SK-MEL-5 (cell line): Measurements from ENCODE around the gene HSP90AB1. TPM values are rescaled to one million over a fixed set of nuclear protein-coding genes. Genes with fewer than 3 reads are reported as not detected.

ENCODE experiments used
- DNase-seq: peaks from one replicate; pipeline ENCODE4 v3.0.0-alpha.2; 2016; ENCODE audit warnings: low read depth, low spot score
- in situ Hi-C: cut with HindIII; loops from 2 replicates; pipeline ENCODE4 v1.10.0; 2016; ENCODE audit warnings: low sequenced_read_pairs, high pct_unique_total_duplicates, low pct_unique_long_range_greater_than_20kb
- total RNA-seq: library from RNA; depleted of rRNA; stranded (reverse); fragments of >200 nt; shearing (Covaris generic); gene quantifications from 2 replicates; pipeline ENCODE4 v1.2.3, GENCODE V29; 2014

HSP90AB1 gene
- total RNA-seq, 1 experiment from 2014 or later = 1,764 TPM

DNA sequence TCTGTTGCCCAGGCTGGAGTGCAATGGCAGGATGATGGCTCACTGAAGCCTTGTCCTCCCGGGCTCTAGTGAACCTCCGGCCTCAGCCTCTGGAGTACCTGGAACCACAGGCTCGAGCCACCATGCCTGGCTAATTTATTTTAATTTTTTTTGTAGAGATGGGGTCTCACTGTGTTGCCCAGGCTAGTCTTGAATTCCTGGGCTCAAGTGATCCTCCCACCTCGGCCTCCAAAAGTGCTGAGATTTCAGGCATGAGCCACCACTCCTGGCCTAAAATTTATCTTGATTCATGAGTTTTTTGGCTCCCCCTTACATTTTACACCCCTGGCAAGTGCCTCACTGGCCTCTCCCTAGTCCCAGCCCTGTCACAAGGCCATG lies 26.0 kb upstream of the HSP90AB1 start:
- DNase-seq = no peak
- in situ Hi-C loops = no loop called here

DNA sequence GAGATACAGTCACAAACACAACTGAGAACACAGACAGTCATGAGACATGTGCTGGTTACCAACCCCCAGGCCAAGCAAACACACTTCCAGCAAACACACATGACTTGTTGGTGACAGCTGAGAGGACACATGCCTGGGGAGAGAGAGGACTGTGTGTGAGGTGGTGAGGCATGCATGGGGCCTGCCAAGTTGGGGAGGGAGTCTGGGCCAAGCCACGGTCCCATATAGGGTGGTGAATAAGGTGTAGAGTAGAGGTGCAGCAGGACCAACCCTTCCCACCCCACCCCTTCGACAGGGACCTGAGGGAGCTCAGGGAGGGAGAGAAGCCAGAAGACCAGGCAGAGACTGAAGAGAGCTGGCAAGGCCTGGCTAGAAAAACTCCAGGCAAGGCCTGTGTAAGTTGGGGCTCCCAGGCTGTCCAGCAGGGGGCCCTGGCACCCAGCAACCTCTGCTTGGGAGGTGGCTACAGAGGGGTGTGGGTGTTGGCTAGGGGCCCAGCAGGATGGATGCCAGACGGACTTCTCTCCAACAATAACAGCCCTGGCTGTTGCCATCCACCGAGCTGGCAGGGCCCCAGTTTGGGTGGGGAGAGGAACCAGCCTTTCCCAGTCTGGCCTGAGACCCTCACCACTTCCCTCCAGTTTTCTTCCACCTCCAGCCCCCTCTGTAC lies 25.5 kb upstream of the HSP90AB1 start:
- peak; percentile 68 for DNase-seq
- in situ Hi-C loops = no loop called here

DNA sequence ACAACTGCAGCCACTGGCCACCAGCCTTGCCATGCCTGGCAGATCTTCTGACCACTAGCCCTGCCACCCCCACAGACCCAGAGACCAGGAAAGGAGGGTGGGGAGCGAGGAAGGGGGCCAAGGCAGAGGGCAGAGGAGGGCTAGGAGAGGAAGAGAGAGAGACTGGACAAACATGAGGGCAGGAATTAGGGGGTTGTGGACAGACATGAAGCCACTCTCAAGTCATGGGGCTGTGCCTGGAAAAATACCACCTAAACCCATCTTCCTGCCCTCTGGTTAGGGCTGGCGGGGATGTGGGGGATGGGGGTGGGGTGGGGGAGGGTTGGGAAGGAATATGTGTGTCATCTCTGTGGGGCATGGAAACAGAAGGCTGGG lies 25.0 kb upstream of the HSP90AB1 start:
- DNase-seq = no peak
- in situ Hi-C loops = no loop called here

DNA sequence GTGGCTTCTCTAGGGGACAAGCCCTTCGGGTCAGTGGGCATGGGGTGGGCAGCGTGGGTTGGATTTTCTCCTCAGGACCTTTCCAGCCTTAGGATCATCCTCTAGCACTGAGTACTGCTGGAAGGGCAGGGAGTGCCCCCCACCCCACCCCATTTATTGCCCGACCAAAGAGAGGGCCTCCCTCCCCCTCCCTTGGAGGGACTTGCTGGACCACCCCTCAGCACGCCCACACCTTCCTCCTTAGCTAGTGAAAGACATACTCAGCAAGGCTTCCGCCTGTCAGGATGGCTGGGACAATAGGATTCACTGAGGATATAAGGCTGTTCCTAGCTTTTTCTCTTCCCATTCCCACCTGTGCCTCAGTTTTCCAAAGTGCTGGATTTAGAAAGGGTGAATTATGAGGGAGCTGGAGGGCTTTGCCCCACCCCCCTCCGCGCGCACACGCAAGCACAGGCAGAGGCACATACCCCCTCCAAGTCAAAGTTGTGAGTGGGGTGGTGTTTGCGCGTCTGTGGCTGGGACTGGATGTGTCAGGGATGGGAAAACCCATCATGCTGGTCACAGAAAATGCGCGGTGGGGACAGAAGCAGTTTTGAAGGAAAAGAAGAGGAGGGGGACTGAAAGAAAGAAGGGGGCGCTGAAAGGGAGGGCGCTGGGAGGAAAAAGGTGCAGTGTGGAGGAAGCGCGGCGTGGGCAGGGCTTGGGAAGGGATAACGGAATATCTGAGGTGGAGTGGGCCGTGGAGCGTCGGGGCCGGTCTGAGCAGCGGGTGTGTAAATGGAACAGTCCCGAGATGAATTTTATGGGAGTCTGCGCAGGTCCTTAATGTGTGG lies 24.2 kb upstream of the HSP90AB1 start:
- no peak for DNase-seq

DNA sequence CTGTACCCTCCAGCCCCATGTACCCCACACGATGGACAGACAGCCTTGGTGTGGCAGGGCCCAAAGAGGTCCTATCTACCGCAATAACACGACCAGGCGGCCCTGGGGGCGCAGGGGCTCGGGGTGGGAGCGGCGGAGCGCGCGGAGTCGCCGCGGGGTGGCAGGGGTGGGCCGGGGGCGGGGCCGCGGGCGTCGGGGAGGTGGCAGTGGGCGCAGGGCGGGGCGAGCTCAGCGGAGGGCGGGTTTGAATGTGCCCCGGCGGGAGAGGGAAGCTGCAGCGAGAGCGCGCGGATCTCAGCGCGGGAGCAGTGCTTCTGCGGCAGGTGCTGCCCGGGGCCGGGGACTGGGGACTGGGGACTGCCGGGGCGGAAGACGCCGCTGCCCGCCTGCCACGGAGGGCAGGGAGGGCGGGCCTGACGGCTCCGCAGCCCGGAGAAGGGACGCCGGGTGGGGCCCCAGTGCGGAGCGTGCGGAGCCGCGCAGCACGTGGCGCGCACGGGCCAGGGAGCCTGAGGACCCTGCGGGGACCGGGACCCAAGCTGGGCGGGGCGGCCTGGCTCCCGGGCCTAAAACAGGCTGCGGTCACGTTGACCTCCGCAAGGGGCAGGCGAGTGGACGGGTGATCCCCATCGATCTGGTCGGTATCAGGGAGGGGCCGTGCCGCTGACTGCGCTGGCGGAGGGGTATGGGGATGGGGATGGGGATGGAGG lies 23.4 kb upstream of the HSP90AB1 start, which contains the start of gene SLC29A1:
Gene SLC29A1 (plus strand): TSS at position 277 of the 710 bp plus-strand sequence. CDS start 3,719 bp downstream, outside the sequence.
- in situ Hi-C loops = no loop called here
- peak; percentile 64 for DNase-seq

More for the DNA sequence above, 24.2 kb upstream of the HSP90AB1 start:
- in situ Hi-C loops = no loop called here

DNA sequence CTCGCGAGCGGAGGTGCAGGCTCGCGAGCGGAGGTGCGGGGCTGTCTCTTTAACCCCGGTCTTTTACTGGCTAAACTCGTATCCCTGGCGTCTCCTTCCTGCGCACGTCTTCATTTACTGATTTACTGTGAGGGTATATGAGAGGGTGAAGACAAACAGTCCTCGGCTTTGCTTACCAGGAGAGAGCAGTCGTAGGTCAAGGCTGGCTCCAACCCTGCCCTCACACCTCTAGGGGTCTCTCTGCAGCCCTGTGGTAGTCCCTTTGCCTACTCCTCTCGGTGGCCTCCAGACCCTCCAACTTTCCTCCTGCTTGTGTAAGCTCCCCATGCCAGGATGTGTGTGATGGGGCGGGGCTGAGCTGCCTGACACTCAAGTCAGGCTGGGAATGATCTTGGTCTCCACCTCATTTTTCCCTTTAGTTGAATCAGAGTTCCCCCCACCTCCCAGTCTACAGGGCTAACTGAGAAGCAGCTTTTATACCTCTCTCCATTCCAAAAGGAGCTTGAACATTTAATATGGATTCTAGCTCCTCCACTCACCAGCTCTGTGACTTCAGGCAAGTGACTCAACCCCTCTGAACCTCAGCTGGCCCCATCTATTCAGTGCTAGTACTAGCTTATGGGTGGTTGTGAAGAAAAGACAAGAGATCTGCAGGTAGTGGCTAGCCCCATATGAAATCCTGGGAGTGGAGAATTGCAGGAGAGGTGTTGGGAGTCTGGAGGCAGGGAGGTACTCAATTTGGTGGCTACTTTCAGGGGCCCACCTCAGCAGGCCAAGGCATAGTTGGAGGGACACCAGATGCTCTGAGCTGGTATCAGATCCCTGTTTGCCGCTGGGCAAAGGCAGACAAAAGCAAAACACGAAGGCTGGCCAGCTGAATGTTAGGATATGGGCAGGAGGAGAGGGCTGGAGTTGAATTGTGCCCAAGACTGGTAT lies 22.6 kb upstream of the HSP90AB1 start:
- no peak for DNase-seq
- in situ Hi-C loops = no loop called here

DNA sequence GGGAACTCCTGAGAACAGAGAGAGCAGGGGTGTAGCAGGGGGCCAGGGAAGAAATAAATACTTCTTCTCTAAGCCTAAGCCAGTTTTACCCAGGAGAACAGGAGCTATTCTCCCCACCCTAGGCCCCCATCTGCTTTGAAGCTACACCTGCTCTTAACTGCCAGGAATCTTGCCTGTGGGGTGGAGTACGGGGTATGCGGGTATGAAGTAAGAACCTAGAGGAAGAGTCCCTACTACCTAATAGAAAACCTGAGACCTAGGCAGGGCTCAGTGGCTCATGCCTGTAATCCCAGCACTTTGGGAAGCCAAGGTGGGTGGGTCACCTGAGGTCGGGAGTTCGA lies 22.0 kb upstream of the HSP90AB1 start:
- no peak for DNase-seq
- in situ Hi-C loops = no loop called here

DNA sequence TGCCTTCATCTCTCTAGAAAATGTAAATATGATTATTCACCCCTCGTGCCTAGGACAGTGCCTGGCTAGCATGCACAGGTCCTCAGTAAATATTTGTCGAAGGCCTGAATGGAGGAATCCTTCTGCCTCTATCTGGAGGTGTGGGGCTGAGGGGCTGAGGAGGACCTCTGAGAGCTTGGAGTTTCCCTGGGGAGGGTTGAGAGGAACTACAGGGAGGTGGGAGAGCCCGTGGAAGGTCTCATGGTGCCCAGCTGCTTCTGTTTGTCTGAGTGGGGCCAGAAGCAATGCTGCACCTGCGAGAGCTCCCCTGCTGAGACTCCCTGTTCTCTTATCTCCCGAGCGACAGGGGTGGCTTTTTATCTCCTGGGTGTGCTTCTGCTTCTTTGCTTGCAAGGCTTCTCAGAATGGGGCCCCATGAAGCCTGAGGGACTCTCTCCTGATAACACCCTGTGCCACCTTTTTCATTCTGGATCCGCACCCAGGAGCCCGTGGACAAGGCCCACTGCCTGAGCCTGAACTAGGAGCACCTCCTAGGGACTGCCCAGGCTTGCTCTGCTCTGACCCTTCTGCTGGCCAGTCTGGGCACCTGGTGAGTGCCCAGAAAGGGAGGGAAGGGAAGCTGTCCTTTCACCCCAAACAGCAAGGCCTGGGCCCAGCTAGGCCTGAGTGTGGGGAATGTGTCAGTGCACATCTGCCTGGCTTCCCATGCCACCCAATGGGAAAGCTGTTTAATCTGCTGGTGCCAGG lies 21.1 kb upstream of the HSP90AB1 start:
- no peak for DNase-seq
- in situ Hi-C loops = no loop called here

DNA sequence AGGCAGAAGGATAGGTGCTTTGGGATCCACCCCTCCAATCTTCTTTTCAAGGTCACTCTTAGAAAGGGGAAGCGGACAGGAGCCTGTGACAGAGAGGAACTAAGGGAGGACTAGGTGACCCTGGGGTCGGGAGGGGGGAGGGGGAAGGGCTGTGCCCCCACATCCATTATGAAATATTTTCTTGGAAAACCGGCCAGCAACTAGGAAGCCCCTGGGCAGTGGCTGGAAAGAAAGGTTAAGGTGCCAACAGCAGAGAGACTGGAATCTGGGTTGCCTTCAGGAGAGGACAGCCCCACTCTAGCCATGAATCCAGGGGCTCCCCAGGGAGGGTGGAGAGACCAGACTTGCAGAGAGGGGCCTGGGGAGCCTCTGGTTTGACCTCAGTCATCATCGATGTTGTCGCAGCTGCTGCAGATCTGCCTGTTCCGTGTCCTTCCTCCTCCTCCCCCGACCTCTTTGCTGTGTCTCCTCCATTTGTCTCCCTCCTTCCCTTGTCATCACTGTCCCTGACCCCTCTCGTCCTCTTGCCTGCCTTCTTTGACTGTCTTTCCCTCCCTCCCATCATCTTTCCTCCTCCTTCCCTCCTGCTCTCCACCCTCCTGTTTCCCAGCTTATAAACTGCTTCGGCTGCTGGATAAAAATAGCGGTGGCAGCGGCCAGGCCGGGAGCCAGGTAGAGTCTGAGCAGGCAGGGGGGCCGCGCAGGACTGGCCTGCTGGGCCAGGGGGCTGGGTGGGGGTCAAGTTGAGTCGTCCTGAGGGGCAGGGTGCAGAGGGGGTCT lies 20.3 kb upstream of the HSP90AB1 start:
- no peak for DNase-seq
- in situ Hi-C loops = no loop called here

DNA sequence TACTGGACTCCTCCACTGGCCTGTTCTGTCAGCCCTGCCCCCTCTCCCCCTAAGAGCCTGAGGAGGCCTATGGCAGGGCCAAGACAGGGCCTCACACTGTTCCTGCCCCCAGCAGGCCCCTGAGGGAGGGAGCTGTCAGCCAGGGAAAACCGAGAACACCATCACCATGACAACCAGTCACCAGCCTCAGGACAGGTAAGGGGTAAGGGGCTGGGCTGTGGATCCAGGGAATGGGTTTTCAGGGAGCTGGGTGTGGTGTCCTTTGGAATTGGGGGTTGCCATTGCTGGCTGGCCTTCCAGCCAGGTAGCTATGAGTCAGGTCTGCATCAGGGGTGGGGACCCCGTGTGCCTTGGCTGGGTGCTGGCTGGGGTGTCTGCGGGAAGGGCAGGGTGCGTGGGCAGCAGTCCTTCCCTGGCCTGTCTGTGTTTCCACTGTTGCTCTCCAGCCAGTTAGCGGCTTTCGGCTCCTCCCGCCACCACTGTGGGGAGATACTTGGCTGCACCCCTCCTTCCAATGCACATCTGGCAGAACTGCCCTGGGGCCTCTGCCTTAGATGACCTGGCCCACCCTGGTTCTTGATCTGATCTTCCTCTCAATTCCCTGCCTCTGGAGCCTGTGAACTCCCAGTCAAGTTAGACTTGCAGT lies 19.6 kb upstream of the HSP90AB1 start:
- in situ Hi-C loops = no loop called here
- no peak for DNase-seq

DNA sequence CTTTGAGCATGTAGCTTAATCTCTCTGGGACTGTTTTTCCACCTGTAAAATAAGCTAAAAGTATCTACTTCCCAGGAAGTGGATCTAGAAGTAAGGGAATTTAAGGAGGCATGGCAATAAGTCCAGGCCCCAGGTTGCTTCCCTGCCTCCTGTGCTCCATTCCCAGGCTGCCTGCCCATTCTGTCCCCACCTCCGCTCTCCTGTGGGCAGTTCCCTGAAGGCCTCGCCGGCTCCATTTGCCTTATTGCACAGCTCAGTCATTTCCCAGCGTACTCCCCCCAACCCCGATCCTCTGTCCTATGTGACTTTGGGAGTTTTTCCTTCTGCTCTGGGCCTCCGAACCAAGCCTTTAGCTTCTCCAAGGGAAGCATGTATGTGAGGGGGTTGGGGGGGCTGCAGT lies 18.9 kb upstream of the HSP90AB1 start:
- DNase-seq = no peak
- in situ Hi-C loops = no loop called here

DNA sequence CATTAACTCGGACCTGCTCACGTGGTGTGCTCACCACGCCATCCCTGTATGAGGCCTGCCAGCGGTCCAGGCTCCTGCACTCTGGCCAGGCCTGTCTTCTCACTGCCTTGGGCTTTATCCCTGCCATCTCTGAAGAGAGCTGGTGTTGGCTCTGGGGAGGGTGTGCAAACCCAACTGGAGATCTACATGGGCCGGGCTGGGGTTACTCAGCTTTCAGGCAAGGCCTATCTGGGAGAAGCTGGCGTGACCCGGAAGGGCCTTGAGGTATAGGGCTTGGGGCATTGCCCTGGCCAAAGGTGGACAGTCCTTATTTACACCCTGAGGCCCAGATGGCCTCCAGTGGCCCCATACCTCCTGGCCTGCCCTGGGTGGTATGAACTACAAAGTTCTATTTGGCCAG lies 18.5 kb upstream of the HSP90AB1 start:
- DNase-seq = no peak
- in situ Hi-C loops = no loop called here

DNA sequence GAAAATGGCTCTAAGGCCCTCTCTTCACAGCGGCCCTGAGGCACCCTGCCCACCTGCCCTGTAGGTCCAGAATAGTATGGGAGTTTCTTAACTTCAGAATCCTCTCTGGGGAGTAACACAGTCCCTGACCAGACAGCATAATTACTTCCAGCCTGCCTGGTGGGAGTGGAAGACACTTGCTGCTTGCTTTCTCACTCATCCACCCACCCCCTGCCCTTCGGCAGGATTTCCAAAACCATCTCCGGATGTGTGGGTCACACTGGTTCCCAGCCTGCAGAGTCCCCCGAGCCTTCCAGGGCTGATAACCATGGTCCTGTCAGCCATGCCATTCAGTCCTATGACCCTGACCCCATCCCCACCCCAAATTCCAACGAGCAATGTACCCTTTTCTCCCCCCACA lies 18.1 kb upstream of the HSP90AB1 start:
- in situ Hi-C loops = no loop called here
- no peak for DNase-seq

DNA sequence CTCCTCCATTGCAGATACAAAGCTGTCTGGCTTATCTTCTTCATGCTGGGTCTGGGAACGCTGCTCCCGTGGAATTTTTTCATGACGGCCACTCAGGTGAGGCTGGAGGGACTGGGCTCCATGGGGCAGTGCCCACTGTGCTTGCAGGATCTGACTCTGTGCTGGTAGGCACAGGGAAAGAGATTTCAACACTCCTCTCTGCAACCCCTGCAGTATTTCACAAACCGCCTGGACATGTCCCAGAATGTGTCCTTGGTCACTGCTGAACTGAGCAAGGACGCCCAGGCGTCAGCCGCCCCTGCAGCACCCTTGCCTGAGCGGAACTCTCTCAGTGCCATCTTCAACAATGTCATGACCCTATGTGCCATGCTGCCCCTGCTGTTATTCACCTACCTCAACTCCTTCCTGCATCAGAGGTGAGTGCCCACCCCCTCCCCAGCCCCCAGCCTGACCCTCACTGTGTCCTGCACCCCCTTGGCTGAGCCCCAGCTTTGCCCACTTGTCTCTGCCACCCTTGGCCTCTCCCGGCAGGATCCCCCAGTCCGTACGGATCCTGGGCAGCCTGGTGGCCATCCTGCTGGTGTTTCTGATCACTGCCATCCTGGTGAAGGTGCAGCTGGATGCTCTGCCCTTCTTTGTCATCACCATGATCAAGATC lies 17.4 kb upstream of the HSP90AB1 start:
- DNase-seq = no peak
- in situ Hi-C loops = no loop called here

DNA sequence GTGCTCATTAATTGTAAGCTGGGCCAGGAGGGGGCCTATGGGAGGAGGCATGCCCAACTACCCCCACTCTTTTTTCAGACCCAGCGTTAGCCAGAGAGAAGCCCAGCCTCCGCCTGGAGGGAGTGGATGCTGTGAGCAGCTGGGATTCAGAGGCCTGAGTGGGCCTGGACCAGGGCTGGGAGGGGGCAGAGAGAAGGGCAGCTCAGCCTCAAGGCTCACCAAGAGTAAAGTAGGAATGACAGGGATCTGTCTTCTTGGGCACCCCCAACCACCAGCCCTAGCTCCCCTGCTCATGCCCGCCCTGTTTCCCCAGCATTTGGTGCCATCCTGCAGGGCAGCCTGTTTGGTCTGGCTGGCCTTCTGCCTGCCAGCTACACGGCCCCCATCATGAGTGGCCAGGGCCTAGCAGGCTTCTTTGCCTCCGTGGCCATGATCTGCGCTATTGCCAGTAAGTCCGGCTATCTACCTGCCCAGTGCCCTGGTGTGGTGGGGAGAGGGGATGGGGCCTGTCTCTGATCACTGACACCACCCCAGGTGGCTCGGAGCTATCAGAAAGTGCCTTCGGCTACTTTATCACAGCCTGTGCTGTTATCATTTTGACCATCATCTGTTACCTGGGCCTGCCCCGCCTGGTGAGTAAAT lies 16.7 kb upstream of the HSP90AB1 start:
- DNase-seq = no peak
- in situ Hi-C loops = no loop called here
